K562 (cell line): ENCODE results near the gene NRTN. TPM values are rescaled to one million over a fixed set of nuclear protein-coding genes. Genes with fewer than 3 reads are reported as not detected.
A peak's percentile ranks its signal among the peaks of the same experiment; 100 is the strongest.

Experiments used
- ATF7 ChIP-seq: fragments of 450-650 bp; IDR thresholded peaks from 2 replicates; pipeline ENCODE4 v1.7.1; 2014; ENCODE audit warnings: mild to moderate bottlenecking, moderate library complexity
- BDP1 ChIP-seq: IDR thresholded peaks from 3 replicates; pipeline ENCODE4 v1.6.1; 2011; ENCODE audit not compliant: insufficient read length, insufficient read depth
- COPS2 ChIP-seq: fragments of 450-650 bp; conservative IDR thresholded peaks from 2 replicates; pipeline ENCODE4 v1.6.1; 2016; ENCODE audit warnings: mild to moderate bottlenecking, moderate library complexity
- HMGN3 ChIP-seq: IDR thresholded peaks from 2 replicates; pipeline ENCODE4 v1.6.1; 2011; ENCODE audit warnings: borderline replicate concordance, low read depth, mild to moderate bottlenecking, mixed read lengths, low read length; ENCODE audit not compliant: insufficient read length; ENCODE audit errors: extremely low read depth
- KDM5B ChIP-seq: fragments of 200-600 bp; sonication (generic); IDR thresholded peaks from 2 replicates; pipeline ENCODE4 v1.6.1; 2012; ENCODE audit warnings: low read depth, mild to moderate bottlenecking, moderate library complexity, low read length, control low read depth, inconsistent platforms; ENCODE audit not compliant: insufficient replicate concordance
- MIER1 ChIP-seq: fragments of 450-650 bp; IDR thresholded peaks from 2 replicates; pipeline ENCODE4 v1.6.1; 2016; ENCODE audit warnings: antibody characterized with exemption, mild to moderate bottlenecking, low read depth
- POLR2B ChIP-seq: fragments of 450-650 bp; IDR thresholded peaks from 2 replicates; pipeline ENCODE4 v1.6.1; 2018; ENCODE audit warnings: low read depth; ENCODE audit not compliant: partially characterized antibody
- RBM14 ChIP-seq: fragments of 200-400 bp; formaldehyde crosslinking; IDR thresholded peaks from 2 replicates; pipeline ENCODE4 v1.6.1; 2018; ENCODE audit warnings: low read depth, mild to moderate bottlenecking, low read length, moderate library complexity, borderline replicate concordance; ENCODE audit not compliant: insufficient read depth
- XRCC5 ChIP-seq: fragments of 200-400 bp; formaldehyde crosslinking; IDR thresholded peaks from 2 replicates; pipeline ENCODE4 v1.6.1; 2017; ENCODE audit warnings: low read depth, mild to moderate bottlenecking, low read length
- ZNF507 ChIP-seq: conservative IDR thresholded peaks from 2 replicates; pipeline ENCODE4 v1.6.1; 2017; ENCODE audit warnings: missing genetic modification characterization, missing compliant biosample characterization
- ZNF589 ChIP-seq: fragments of 200-800 bp; sonication (Bioruptor generic); IDR thresholded peaks from 2 replicates; pipeline ENCODE4 v1.6.1; 2016; ENCODE audit warnings: low read depth, missing genetic modification characterization, missing compliant biosample characterization
- polyA plus RNA-seq, 8 experiments: library from polyadenylated mRNA; depleted of rRNA in 4 of 8; stranded (reverse) in 5 of 8; unstranded in 3 of 8; fragments of >200 nt; fragmentation: Nextera tagmentation in 2 of 8; fragmentation: Illumina TruSeq in 1 of 8; extraction: Ambion mirVana in 2 of 8; extraction: Trizol in 1 of 8; gene quantifications; 2 replicates each; pipeline versions ENCODE4 v1.2.1 to v1.2.3, GENCODE V29; 2011 to 2014; ENCODE audit warnings: inconsistent platforms in 1 of 8, missing spikeins in 1 of 8
- total RNA-seq, 7 experiments: library from RNA; depleted of rRNA in 6 of 7; stranded (reverse); fragments of >200 nt in 6 of 7; fragmentation: Illumina TruSeq in 2 of 7; extraction: Trizol in 2 of 7; gene quantifications; 2 replicates each; pipeline versions ENCODE4 v1.2.1 to v1.2.3, GENCODE V29; 2011 to 2021; ENCODE audit warnings: low replicate concordance in 1 of 7
- TF ChIP-seq, protein P1 (sequence below), 3 experiments: IDR thresholded peaks in 2 of 3; conservative IDR thresholded peaks in 1 of 3; 2 replicates each; pipeline ENCODE4 v1.5.1; 2011 to 2012; ENCODE audit warnings: low read length in 3 of 3, mild to moderate bottlenecking in 3 of 3, control low read depth in 2 of 3, improper control_type of control experiment in 1 of 3, inconsistent platforms in 1 of 3, low read depth in 1 of 3, mixed read lengths in 1 of 3, moderate library complexity in 1 of 3; ENCODE audit not compliant: insufficient read depth in 2 of 3
- TF ChIP-seq, protein P2 (sequence below): sonication (generic); formaldehyde crosslinking; IDR thresholded peaks from 2 replicates; pipeline ENCODE4 v1.8.0; 2022; ENCODE audit warnings: missing genetic modification reagents, mild to moderate bottlenecking, borderline replicate concordance
- TF ChIP-seq, protein P3 (sequence below): sonication (generic); formaldehyde crosslinking; IDR thresholded peaks from 2 replicates; pipeline ENCODE4 v1.8.1; 2022; ENCODE audit warnings: missing genetic modification reagents
- TF ChIP-seq, protein P4 (sequence below): IDR thresholded peaks from 3 replicates; pipeline ENCODE4 v1.6.1; 2011; ENCODE audit warnings: borderline replicate concordance, mild to moderate bottlenecking; ENCODE audit not compliant: insufficient read length, insufficient read depth
- TF ChIP-seq, protein P5 (sequence below): sonication (generic); formaldehyde crosslinking; IDR thresholded peaks from 2 replicates; pipeline ENCODE4 v1.8.0; 2023; ENCODE audit warnings: mild to moderate bottlenecking, missing genetic modification reagents

Gene NRTN
- total and polyA plus RNA-seq, 9 of the 15 experiments (the other 6 are each of a cell fraction or from before 2014, with no cell fraction given): 0.62 to 8.1 (median 1.6) TPM; not detected in 2

DNA sequence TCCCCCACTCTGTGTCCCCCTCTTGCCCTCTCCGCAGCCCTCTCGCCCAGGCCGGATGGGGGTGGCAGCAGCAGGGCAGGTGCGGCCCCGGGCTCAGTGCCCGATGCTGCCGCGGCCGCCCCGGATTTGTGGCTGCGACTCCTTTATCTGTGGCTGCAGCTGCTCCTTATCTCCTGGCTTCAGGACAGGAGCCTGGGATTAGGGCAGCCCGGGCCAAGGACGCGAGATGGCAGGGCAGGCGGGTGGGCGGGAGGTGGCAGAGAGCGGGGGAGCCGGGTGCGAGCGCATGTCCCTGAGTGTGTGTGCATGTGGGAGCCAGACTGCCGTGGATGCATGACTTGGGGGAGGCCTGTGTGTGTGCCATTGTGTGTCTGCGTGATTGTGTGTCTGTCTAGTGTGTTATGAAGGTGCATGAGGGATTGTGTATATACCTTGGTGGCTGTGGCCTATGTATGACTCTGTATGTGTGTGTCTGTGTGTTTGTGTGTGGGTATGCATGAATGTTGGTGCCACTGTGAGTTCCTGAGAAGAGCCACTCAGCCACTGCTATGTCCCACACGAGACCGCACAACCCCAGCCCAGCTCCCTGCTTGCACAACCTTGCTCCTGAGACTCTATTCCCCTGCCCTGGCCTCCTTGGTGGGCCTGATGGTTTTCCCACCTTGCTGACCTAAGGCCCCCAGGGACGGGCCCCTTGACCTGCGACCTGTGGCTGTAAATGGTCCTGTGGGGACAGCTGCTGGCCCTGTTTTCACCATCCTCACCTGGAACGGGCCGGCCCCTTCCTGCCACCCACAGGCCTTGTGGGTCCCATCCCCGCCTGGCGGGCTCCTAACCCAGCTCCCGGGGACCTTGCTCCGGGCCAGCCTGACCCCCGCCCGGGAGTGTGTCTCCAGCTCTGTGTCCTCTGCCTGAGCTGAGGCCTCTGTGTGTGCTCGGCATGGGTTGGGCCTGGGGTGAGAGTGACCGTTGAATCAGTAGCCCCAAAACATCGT lies 5.3 kb upstream of the NRTN start (continued):
- no peak for TF ChIP-seq ZNF507
- no peak for TF ChIP-seq RBM14
- no peak for TF ChIP-seq ATF7
- TF ChIP-seq, protein P1, sequence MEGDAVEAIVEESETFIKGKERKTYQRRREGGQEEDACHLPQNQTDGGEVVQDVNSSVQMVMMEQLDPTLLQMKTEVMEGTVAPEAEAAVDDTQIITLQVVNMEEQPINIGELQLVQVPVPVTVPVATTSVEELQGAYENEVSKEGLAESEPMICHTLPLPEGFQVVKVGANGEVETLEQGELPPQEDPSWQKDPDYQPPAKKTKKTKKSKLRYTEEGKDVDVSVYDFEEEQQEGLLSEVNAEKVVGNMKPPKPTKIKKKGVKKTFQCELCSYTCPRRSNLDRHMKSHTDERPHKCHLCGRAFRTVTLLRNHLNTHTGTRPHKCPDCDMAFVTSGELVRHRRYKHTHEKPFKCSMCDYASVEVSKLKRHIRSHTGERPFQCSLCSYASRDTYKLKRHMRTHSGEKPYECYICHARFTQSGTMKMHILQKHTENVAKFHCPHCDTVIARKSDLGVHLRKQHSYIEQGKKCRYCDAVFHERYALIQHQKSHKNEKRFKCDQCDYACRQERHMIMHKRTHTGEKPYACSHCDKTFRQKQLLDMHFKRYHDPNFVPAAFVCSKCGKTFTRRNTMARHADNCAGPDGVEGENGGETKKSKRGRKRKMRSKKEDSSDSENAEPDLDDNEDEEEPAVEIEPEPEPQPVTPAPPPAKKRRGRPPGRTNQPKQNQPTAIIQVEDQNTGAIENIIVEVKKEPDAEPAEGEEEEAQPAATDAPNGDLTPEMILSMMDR (IDR thresholded peaks at IDR 0.05 in 2 of 3, conservative IDR thresholded peaks at IDR 0.05 in 1 of 3; ENCODE audit: insufficient read depth in 2 of 3, low read depth in 1 of 3, low read length in 3 of 3): no peak
- TF ChIP-seq HMGN3: peak; percentile 100
- TF ChIP-seq, protein P2, sequence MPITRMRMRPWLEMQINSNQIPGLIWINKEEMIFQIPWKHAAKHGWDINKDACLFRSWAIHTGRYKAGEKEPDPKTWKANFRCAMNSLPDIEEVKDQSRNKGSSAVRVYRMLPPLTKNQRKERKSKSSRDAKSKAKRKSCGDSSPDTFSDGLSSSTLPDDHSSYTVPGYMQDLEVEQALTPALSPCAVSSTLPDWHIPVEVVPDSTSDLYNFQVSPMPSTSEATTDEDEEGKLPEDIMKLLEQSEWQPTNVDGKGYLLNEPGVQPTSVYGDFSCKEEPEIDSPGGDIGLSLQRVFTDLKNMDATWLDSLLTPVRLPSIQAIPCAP (CRISPR knock-in tag): no peak
- TF ChIP-seq MIER1: no peak
- no peak for TF ChIP-seq BDP1
- no peak for TF ChIP-seq KDM5B
- TF ChIP-seq, protein P3, sequence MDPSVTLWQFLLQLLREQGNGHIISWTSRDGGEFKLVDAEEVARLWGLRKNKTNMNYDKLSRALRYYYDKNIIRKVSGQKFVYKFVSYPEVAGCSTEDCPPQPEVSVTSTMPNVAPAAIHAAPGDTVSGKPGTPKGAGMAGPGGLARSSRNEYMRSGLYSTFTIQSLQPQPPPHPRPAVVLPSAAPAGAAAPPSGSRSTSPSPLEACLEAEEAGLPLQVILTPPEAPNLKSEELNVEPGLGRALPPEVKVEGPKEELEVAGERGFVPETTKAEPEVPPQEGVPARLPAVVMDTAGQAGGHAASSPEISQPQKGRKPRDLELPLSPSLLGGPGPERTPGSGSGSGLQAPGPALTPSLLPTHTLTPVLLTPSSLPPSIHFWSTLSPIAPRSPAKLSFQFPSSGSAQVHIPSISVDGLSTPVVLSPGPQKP (CRISPR knock-in tag): no peak
- no peak for TF ChIP-seq COPS2
- TF ChIP-seq XRCC5: no peak
- no peak for TF ChIP-seq POLR2B
- TF ChIP-seq, protein P4, sequence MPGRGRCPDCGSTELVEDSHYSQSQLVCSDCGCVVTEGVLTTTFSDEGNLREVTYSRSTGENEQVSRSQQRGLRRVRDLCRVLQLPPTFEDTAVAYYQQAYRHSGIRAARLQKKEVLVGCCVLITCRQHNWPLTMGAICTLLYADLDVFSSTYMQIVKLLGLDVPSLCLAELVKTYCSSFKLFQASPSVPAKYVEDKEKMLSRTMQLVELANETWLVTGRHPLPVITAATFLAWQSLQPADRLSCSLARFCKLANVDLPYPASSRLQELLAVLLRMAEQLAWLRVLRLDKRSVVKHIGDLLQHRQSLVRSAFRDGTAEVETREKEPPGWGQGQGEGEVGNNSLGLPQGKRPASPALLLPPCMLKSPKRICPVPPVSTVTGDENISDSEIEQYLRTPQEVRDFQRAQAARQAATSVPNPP: no peak
- TF ChIP-seq, protein P5, sequence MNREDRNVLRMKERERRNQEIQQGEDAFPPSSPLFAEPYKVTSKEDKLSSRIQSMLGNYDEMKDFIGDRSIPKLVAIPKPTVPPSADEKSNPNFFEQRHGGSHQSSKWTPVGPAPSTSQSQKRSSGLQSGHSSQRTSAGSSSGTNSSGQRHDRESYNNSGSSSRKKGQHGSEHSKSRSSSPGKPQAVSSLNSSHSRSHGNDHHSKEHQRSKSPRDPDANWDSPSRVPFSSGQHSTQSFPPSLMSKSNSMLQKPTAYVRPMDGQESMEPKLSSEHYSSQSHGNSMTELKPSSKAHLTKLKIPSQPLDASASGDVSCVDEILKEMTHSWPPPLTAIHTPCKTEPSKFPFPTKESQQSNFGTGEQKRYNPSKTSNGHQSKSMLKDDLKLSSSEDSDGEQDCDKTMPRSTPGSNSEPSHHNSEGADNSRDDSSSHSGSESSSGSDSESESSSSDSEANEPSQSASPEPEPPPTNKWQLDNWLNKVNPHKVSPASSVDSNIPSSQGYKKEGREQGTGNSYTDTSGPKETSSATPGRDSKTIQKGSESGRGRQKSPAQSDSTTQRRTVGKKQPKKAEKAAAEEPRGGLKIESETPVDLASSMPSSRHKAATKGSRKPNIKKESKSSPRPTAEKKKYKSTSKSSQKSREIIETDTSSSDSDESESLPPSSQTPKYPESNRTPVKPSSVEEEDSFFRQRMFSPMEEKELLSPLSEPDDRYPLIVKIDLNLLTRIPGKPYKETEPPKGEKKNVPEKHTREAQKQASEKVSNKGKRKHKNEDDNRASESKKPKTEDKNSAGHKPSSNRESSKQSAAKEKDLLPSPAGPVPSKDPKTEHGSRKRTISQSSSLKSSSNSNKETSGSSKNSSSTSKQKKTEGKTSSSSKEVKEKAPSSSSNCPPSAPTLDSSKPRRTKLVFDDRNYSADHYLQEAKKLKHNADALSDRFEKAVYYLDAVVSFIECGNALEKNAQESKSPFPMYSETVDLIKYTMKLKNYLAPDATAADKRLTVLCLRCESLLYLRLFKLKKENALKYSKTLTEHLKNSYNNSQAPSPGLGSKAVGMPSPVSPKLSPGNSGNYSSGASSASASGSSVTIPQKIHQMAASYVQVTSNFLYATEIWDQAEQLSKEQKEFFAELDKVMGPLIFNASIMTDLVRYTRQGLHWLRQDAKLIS (CRISPR knock-in tag): no peak
- peak; percentile 97 for TF ChIP-seq ZNF589
